Sigmoid colon (tissue), 3 donors: Measurements from ENCODE around the gene IGDCC3.

Experiments
- CTCF ChIP-seq, 4 experiments: fragments of 450-650 bp in 3 of 4; fragments of 200-600 bp in 1 of 4; IDR thresholded peaks; one replicate each; pipeline ENCODE4 v1.5.1; 2016 to 2019; ENCODE audit warnings: antibody characterized with exemption in 4 of 4, mild to moderate bottlenecking in 3 of 4, moderate library complexity in 2 of 4
- POLR2A ChIP-seq, 2 donors: fragments of 450-650 bp; IDR thresholded peaks; one replicate each; pipeline ENCODE4 v1.6.1; 2016; ENCODE audit warnings: antibody characterized with exemption in 2 of 2, mild to moderate bottlenecking in 2 of 2, moderate library complexity in 2 of 2

- TF ChIP-seq CTCF (IDR thresholded peaks at IDR 0.05), result no peak
- TF ChIP-seq POLR2A (IDR thresholded peaks at IDR 0.05), result no peak
These were observed 67.9 kb downstream of the IGDCC3 start for GRCh38 chr15:65309882-65310418.
